Stimulated activated CD8-positive, alpha-beta memory T cell treated with anti-CD3 and anti-CD28 coated beads, Interleukin-12 subunit alpha, Interleukin-12 subunit beta, amount 100 ng/mL, for 1 hour (primary cell): ENCODE measurements around the gene CNIH2.

Source experiments
- DNase-seq: peaks from one replicate; pipeline ENCODE4 v3.0.0-alpha.2; 2020; ENCODE audit warnings: low read depth

The CNIH2 gene

GRCh38 chr11:66331542-66332370 lies 53.8 kb downstream of the CNIH2 start:
- DNase-seq: no peak

GRCh38 chr11:66332371-66333219 lies 54.6 kb downstream of the CNIH2 start:
- no peak for DNase-seq

- no peak for DNase-seq
Observed at GRCh38 chr11:66333220-66333877, 55.4 kb downstream of the CNIH2 start.
